Left ventricle myocardium inferior (tissue), 1 donor: ENCODE results near the gene CPA2. TPM values are rescaled to one million over a fixed set of nuclear protein-coding genes. Genes with fewer than 3 reads are reported as not detected.
"Not testable (repeated sequence)": the region's sequence is repeated elsewhere in the genome, so short reads cannot be mapped to it uniquely, and the experiment has no call there.

Experiments
- DNase-seq: peaks from one replicate; pipeline ENCODE4 v3.0.0-alpha.2; 2020
- H3K27ac ChIP-seq: fragments of 200-600 bp; replicated peaks from 2 replicates; pipeline ENCODE4 v1.8.0; 2021
- H3K27me3 ChIP-seq: fragments of 200-600 bp; 2 replicates; pipeline ENCODE4 v1.8.0; 2021; ENCODE audit warnings: low read depth
- H3K36me3 ChIP-seq: fragments of 200-600 bp; 2 replicates; pipeline ENCODE4 v1.8.0; 2021
- H3K4me1 ChIP-seq: fragments of 200-600 bp; 2 replicates; pipeline ENCODE4 v1.8.0; 2021
- H3K4me3 ChIP-seq: fragments of 200-600 bp; 2 replicates; pipeline ENCODE4 v1.8.0; 2021; ENCODE audit warnings: mild to moderate bottlenecking, moderate library complexity
- H3K9me3 ChIP-seq: fragments of 200-600 bp; replicated peaks from 2 replicates; pipeline ENCODE4 v1.8.0; 2021
- CTCF ChIP-seq: fragments of 200-600 bp; IDR thresholded peaks from 2 replicates; pipeline ENCODE4 v1.8.0; 2021; ENCODE audit warnings: antibody characterized with exemption, mild to moderate bottlenecking, borderline replicate concordance
- intact Hi-C: fragments of 100-400 bp; cut with micrococcal nuclease; formaldehyde crosslinking; loops from one replicate; pipeline ENCODE4 v1.11.0; 2022
- total RNA-seq: library from RNA; stranded (reverse); fragmentation: NEBNext Ultra II Directional; extraction: Animal tissue kit (Norgen Biotek cat#: 25700); gene quantifications from one replicate; pipeline ENCODE4 v1.2.1, GENCODE V29; 2021
- donor health status: DM: no; HTN: yes; CAD: no; lungs with severe emphysema.

The CPA2 gene
- total RNA-seq, 1 donor from 2014 or later, result not detected

- Histone ChIP-seq H3K4me3 (no peak overlapping the region), H3K27ac (no peak overlapping the region), H3K36me3 (no peaks in the 10 kb centered on the region), H3K9me3 (no peaks in the 10 kb centered on the region), H3K27me3 (peaks cover 14% of the 10 kb centered on the region), H3K4me1 (no peaks in the 10 kb centered on the region)
- DNase-seq, result no peak
- no peak for TF ChIP-seq CTCF
- intact Hi-C loops, result no loop called here
These were observed 43.3 kb downstream of the CPA2 start for GRCh38 chr7:130309986-130310385.

GRCh38 chr7:130314305-130314704, 47.6 kb downstream of the CPA2 start:
- no peak overlapping the region for H3K27ac ChIP-seq
- DNase-seq, result no peak
- no peaks in the 10 kb centered on the region for H3K27me3 ChIP-seq
- no peaks in the 10 kb centered on the region for H3K9me3 ChIP-seq
- H3K4me3 ChIP-seq, result no peak overlapping the region
- TF ChIP-seq CTCF, result no peak
- H3K36me3 ChIP-seq, result no peaks in the 10 kb centered on the region
- no peaks in the 10 kb centered on the region for H3K4me1 ChIP-seq
- intact Hi-C loops, result no loop called here

GRCh38 chr7:130319541-130319940, 52.9 kb downstream of the CPA2 start:
- no peaks in the 10 kb centered on the region for H3K27me3 ChIP-seq
- H3K4me3 ChIP-seq, result no peak overlapping the region
- intact Hi-C loops, result no loop called here
- no peaks in the 10 kb centered on the region for H3K4me1 ChIP-seq
- no peak for TF ChIP-seq CTCF
- no peaks in the 10 kb centered on the region for H3K9me3 ChIP-seq
- DNase-seq, result no peak
- H3K27ac ChIP-seq, result no peak overlapping the region
- H3K36me3 ChIP-seq, result no peaks in the 10 kb centered on the region

- H3K27me3 ChIP-seq, H3K4me3 ChIP-seq, H3K9me3 ChIP-seq, DNase-seq, intact Hi-C loops, H3K27ac ChIP-seq, H3K36me3 ChIP-seq, H3K4me1 ChIP-seq: not testable (repeated sequence)
These were observed 55.0 kb downstream of the CPA2 start for GRCh38 chr7:130321542-130322229.

GRCh38 chr7:130322615-130323014, 56.0 kb downstream of the CPA2 start:
- no peaks in the 10 kb centered on the region for H3K27me3 ChIP-seq
- no peak for DNase-seq
- no peak for TF ChIP-seq CTCF
- H3K27ac ChIP-seq, result no peak overlapping the region
- H3K4me1 ChIP-seq, result no peaks in the 10 kb centered on the region
- intact Hi-C loops, result no loop called here
- no peaks in the 10 kb centered on the region for H3K9me3 ChIP-seq
- H3K4me3 ChIP-seq, result no peak overlapping the region
- H3K36me3 ChIP-seq, result no peaks in the 10 kb centered on the region

GRCh38 chr7:130324306-130324943, 57.8 kb downstream of the CPA2 start:
- H3K36me3 ChIP-seq, result no peaks in the 10 kb centered on the region
- DNase-seq, result no peak
- no peaks in the 10 kb centered on the region for H3K27me3 ChIP-seq
- H3K27ac ChIP-seq, result no peak overlapping the region
- no peaks in the 10 kb centered on the region for H3K4me1 ChIP-seq
- no peaks in the 10 kb centered on the region for H3K9me3 ChIP-seq
- intact Hi-C loops, result no loop called here
- TF ChIP-seq CTCF, result no peak
- no peak overlapping the region for H3K4me3 ChIP-seq
